Neural cell (in vitro differentiated cells): Measurements from ENCODE around the gene LSM12. TPM values are rescaled to one million over a fixed set of nuclear protein-coding genes. Genes with fewer than 3 reads are reported as not detected.

ENCODE experiments used
- H2AFZ ChIP-seq: fragments of 200-600, 300-800 bp; sonication (generic), shearing (Covaris generic); 2 replicates; pipeline ENCODE4 v1.6.0; 2014; ENCODE audit warnings: low read depth, mild to moderate bottlenecking, antibody characterized with exemption, low read length, moderate library complexity
- H3F3A ChIP-seq: fragments of 200-600 bp; shearing (Covaris generic); 2 replicates; pipeline ENCODE4 v1.6.1; 2016; ENCODE audit warnings: mild to moderate bottlenecking, moderate library complexity, mixed read lengths, antibody characterized with exemption, low read length; ENCODE audit not compliant: insufficient read depth, poor library complexity, severe bottlenecking
- H3K27ac ChIP-seq: fragments of 200-600, 300-800 bp; sonication (generic), shearing (Covaris generic); 2 replicates; pipeline ENCODE4 v1.5.1; 2014; ENCODE audit warnings: mild to moderate bottlenecking, low read length, moderate library complexity
- H3K27me3 ChIP-seq: fragments of 300-800, 200-600 bp; sonication (generic), shearing (Covaris generic); 2 replicates; pipeline ENCODE4 v1.6.0; 2014; ENCODE audit warnings: mild to moderate bottlenecking, low read depth, low read length, moderate library complexity; ENCODE audit not compliant: insufficient read depth
- H3K36me3 ChIP-seq: fragments of 300-800, 200-600 bp; sonication (generic), shearing (Covaris generic); 2 replicates; pipeline ENCODE4 v1.5.1; 2014; ENCODE audit warnings: mild to moderate bottlenecking, antibody characterized with exemption, low read length, moderate library complexity; ENCODE audit not compliant: insufficient read depth
- H3K4me2 ChIP-seq: fragments of 300-800, 200-600 bp; sonication (generic), shearing (Covaris generic); 2 replicates; pipeline ENCODE4 v1.6.0; 2014; ENCODE audit warnings: mild to moderate bottlenecking, low read length
- H3K4me3 ChIP-seq: fragments of 300-800, 200-600 bp; sonication (generic), shearing (Covaris generic); 2 replicates; pipeline ENCODE4 v1.5.1; 2014; ENCODE audit warnings: mild to moderate bottlenecking, low read length, moderate library complexity
- H3K79me2 ChIP-seq: fragments of 200-600 bp; shearing (Covaris generic); replicated peaks from 2 replicates; pipeline ENCODE4 v1.6.0; 2014; ENCODE audit warnings: mild to moderate bottlenecking, low read length, moderate library complexity; ENCODE audit not compliant: insufficient read depth
- H3K9ac ChIP-seq: fragments of 300-800, 200-600 bp; sonication (generic), shearing (Covaris generic); 2 replicates; pipeline ENCODE4 v1.6.1; 2016; ENCODE audit warnings: mild to moderate bottlenecking, low read length, mixed read lengths
- H3K9me2 ChIP-seq: fragments of 200-600 bp; shearing (Covaris generic); 2 replicates; pipeline ENCODE4 v1.6.1; 2016; ENCODE audit warnings: mild to moderate bottlenecking, low read length, mixed read lengths; ENCODE audit not compliant: insufficient read depth
- H3K9me3 ChIP-seq: fragments of 200-600, 300-800 bp; sonication (generic), shearing (Covaris generic); 2 replicates; pipeline ENCODE4 v1.6.1; 2016; ENCODE audit warnings: mild to moderate bottlenecking, mixed run types, low read length, moderate library complexity, mixed read lengths
- H4K20me1 ChIP-seq: fragments of 200-600 bp; shearing (Covaris generic); 2 replicates; pipeline ENCODE4 v1.6.1; 2016; ENCODE audit warnings: mild to moderate bottlenecking, mixed run types; ENCODE audit not compliant: insufficient read depth
- EP300 ChIP-seq: fragments of 450-650 bp; conservative IDR thresholded peaks from 2 replicates; pipeline ENCODE4 v1.6.1; 2014; ENCODE audit warnings: antibody characterized with exemption, mild to moderate bottlenecking, moderate library complexity; ENCODE audit not compliant: poor library complexity, severe bottlenecking
- EZH2 ChIP-seq: fragments of 200-600, 300-800 bp; shearing (Covaris generic), sonication (generic); IDR thresholded peaks from 2 replicates; pipeline ENCODE4 v1.6.1; 2014; ENCODE audit warnings: antibody characterized with exemption, low read length, borderline replicate concordance, mild to moderate bottlenecking; ENCODE audit not compliant: insufficient read depth, poor library complexity, severe bottlenecking
- MXI1 ChIP-seq: fragments of 450-650 bp; conservative IDR thresholded peaks from 2 replicates; pipeline ENCODE4 v1.6.1; 2014; ENCODE audit warnings: antibody characterized with exemption, mild to moderate bottlenecking; ENCODE audit not compliant: poor library complexity, severe bottlenecking
- POLR2AphosphoS5 ChIP-seq: IDR thresholded peaks from 2 replicates; pipeline ENCODE4 v1.6.1; 2012
- RAD21 ChIP-seq: fragments of 450-650 bp; conservative IDR thresholded peaks from 2 replicates; pipeline ENCODE4 v1.6.1; 2014; ENCODE audit warnings: antibody characterized with exemption, mild to moderate bottlenecking, moderate library complexity
- REST ChIP-seq: IDR thresholded peaks from 2 replicates; pipeline ENCODE4 v1.6.1; 2012; ENCODE audit warnings: borderline replicate concordance
- SMC3 ChIP-seq: fragments of 450-650 bp; conservative IDR thresholded peaks from 2 replicates; pipeline ENCODE4 v1.6.1; 2014; ENCODE audit warnings: antibody characterized with exemption, mild to moderate bottlenecking, moderate library complexity; ENCODE audit not compliant: poor library complexity
- TAF1 ChIP-seq: IDR thresholded peaks from 2 replicates; pipeline ENCODE4 v1.6.1; 2012; ENCODE audit warnings: low read depth
- polyA plus RNA-seq: library from polyadenylated mRNA; depleted of rRNA; stranded (reverse); fragments of >200 nt; gene quantifications from 2 replicates; pipeline ENCODE4 v1.2.3, GENCODE V29; 2014
- TF ChIP-seq, protein P1 (sequence below): fragments of 450-650 bp; IDR thresholded peaks from 2 replicates; pipeline ENCODE4 v1.5.1; 2014; ENCODE audit warnings: antibody characterized with exemption, mild to moderate bottlenecking, moderate library complexity; ENCODE audit not compliant: poor library complexity, severe bottlenecking

LSM12 gene
- polyA plus RNA-seq, 1 donor from 2014 or later = 12.0 TPM

DNA sequence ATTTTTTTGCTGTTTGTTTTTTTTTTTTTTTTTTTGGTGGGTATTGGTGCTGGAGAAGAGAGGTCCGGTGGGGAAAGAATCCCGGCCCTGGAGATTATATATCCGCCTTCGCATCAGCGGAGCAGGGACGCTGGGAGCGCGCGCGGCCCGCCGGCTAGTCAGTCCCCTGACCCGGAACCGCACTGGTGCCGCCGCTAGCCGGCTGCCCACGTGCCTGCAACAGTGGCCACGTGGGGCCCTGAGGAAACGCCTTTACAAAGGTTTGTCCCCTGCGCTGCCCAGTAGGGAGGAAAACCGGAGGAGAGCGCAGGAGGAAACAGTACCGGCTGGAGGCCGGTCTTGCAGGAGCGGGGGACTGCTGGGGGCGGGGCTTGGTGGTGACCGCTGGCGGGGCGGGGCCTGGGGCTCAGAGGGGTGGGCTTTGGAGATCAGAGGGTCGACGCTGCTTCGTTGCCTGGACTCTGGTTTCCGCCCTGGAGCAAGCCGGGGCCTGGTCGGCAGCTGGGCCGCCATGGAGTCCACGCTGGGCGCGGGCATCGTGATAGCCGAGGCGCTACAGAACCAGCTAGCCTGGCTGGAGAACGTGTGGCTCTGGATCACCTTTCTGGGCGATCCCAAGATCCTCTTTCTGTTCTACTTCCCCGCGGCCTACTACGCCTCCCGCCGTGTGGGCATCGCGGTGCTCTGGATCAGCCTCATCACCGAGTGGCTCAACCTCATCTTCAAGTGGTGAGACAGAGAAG, 4.2 kb upstream of the LSM12 start, which contains the start of gene G6PC3:
Gene G6PC3 (plus strand): TSS at position 281 of the 743 bp plus-strand sequence. CDS start 231 bp downstream, at position 512.
- H3K27me3 ChIP-seq = no peaks in the 10 kb centered on the region
- no peaks in the 10 kb centered on the region for H3K36me3 ChIP-seq
- no peaks in the 10 kb centered on the region for H3K9me2 ChIP-seq
- H3F3A ChIP-seq = no peaks in the 10 kb centered on the region
- H3K4me2 ChIP-seq = peak within 1 kb of the TSS; percentile 77
- peak within 1 kb of the TSS; percentile 61 for H2AFZ ChIP-seq
- H3K79me2 ChIP-seq = peaks cover 18% of the 10 kb centered on the region
- TF ChIP-seq RAD21 = peak; percentile 32
- TF ChIP-seq MXI1 = peak; percentile 99
- TF ChIP-seq, protein P1, sequence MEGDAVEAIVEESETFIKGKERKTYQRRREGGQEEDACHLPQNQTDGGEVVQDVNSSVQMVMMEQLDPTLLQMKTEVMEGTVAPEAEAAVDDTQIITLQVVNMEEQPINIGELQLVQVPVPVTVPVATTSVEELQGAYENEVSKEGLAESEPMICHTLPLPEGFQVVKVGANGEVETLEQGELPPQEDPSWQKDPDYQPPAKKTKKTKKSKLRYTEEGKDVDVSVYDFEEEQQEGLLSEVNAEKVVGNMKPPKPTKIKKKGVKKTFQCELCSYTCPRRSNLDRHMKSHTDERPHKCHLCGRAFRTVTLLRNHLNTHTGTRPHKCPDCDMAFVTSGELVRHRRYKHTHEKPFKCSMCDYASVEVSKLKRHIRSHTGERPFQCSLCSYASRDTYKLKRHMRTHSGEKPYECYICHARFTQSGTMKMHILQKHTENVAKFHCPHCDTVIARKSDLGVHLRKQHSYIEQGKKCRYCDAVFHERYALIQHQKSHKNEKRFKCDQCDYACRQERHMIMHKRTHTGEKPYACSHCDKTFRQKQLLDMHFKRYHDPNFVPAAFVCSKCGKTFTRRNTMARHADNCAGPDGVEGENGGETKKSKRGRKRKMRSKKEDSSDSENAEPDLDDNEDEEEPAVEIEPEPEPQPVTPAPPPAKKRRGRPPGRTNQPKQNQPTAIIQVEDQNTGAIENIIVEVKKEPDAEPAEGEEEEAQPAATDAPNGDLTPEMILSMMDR = peak; percentile 52
- TF ChIP-seq POLR2AphosphoS5 = peak; percentile 90
- TF ChIP-seq SMC3 = peak; percentile 48
- TF ChIP-seq TAF1 = peak; percentile 23
- no peak for TF ChIP-seq EZH2
- TF ChIP-seq REST = peak; percentile 75
- TF ChIP-seq EP300 = no peak
- H4K20me1 ChIP-seq = no peaks in the 10 kb centered on the region
- peak within 1 kb of the TSS; percentile 93 for H3K9ac ChIP-seq
- H3K4me3 ChIP-seq = peak within 1 kb of the TSS; percentile 85
- H3K27ac ChIP-seq = peak within 1 kb of the TSS; percentile 91
- no peaks in the 10 kb centered on the region for H3K9me3 ChIP-seq

DNA sequence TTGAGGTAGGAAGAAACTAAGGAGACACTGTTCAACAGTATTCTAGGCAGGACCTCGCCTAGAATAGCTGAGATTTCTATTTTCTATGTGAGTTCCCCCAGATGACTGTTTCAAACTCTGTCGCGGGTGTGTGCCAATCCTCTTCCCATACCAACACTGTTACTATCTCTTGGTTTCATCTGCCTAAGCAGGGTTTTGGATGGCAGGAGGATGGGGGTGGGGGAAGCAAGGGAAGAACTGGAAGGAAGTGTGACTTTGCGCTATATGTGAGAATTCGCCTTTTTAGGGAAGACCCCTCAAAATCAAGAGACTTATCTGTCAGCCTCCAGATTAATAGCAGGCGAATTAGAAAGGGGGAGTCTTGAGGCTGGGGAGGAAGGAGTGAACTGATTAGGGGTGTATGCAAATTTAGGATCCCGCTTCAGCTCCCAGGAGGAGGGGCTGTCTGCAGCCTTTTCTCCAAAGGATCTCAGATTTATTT, 3.5 kb upstream of the LSM12 start:
- Histone ChIP-seq H3F3A (no peaks in the 10 kb centered on the region), H3K27me3 (no peaks in the 10 kb centered on the region), H4K20me1 (no peaks in the 10 kb centered on the region), H3K4me3 (peak overlapping the region; percentile 85), H3K4me2 (peak overlapping the region; percentile 49), H3K9ac (peak overlapping the region; percentile 93), H3K9me3 (no peaks in the 10 kb centered on the region), H3K9me2 (no peaks in the 10 kb centered on the region), H2AFZ (peak overlapping the region; percentile 61), H3K79me2 (peaks cover 24% of the 10 kb centered on the region), H3K27ac (peak overlapping the region; percentile 91), H3K36me3 (no peaks in the 10 kb centered on the region)
- no peak for TF ChIP-seq EP300
- TF ChIP-seq TAF1 = no peak
- no peak for TF ChIP-seq POLR2AphosphoS5
- no peak for TF ChIP-seq SMC3
- no peak for TF ChIP-seq EZH2
